Forelimb muscle (tissue), 1 donor: ENCODE data around the gene CSKMT. TPM values are rescaled to one million over a fixed set of nuclear protein-coding genes. Genes with fewer than 3 reads are reported as not detected.

ENCODE experiments used
- polyA plus RNA-seq: library from polyadenylated mRNA; unstranded; fragments of 120-200 nt; gene quantifications from one replicate; pipeline ENCODE4 v1.2.1, GENCODE V29; 2013; ENCODE audit not compliant: insufficient read length

CSKMT gene
- polyA plus RNA-seq, 1 donor: 2.8 TPM

Other genes starting within 250 kb of the CSKMT start
- not detected for gene SCGB1A1, start 246.3 kb upstream of the CSKMT start, polyA plus RNA-seq
- 240 TPM for gene AHNAK, start 118.5 kb upstream of the CSKMT start, polyA plus RNA-seq
- gene EEF1G, start 91.4 kb upstream of the CSKMT start, polyA plus RNA-seq: 3,650 TPM
- gene TUT1, start 73.8 kb upstream of the CSKMT start, polyA plus RNA-seq: 11.2 TPM
- gene MTA2, start 63.4 kb upstream of the CSKMT start, polyA plus RNA-seq: 38.7 TPM
- 15.3 TPM for gene EML3, start 52.5 kb upstream of the CSKMT start, polyA plus RNA-seq
- 1.4 TPM for gene ROM1, start 52.1 kb upstream of the CSKMT start, polyA plus RNA-seq
- 21.9 TPM for gene B3GAT3, start 43.3 kb upstream of the CSKMT start, polyA plus RNA-seq
- 142 TPM for gene GANAB, start 18.7 kb upstream of the CSKMT start, polyA plus RNA-seq
- 10.9 TPM for gene INTS5, start 12.0 kb upstream of the CSKMT start, polyA plus RNA-seq
- gene C11orf98, start 102 bp upstream of the CSKMT start, polyA plus RNA-seq: 29.4 TPM
- gene UQCC3, start 6.4 kb downstream of the CSKMT start, polyA plus RNA-seq: 5.5 TPM
- 5.8 TPM for gene LBHD1, start 7.0 kb downstream of the CSKMT start, polyA plus RNA-seq
- 145 TPM for gene UBXN1, start 13.8 kb downstream of the CSKMT start, polyA plus RNA-seq
- 18.8 TPM for gene LRRN4CL, start 24.2 kb downstream of the CSKMT start, polyA plus RNA-seq
- 16.5 TPM for gene BSCL2, start 42.1 kb downstream of the CSKMT start, polyA plus RNA-seq
- gene GNG3, start 42.4 kb downstream of the CSKMT start, polyA plus RNA-seq: 0.68 TPM
- gene HNRNPUL2, start 62.1 kb downstream of the CSKMT start, polyA plus RNA-seq: 41.3 TPM
- 28.2 TPM for gene TTC9C, start 63.2 kb downstream of the CSKMT start, polyA plus RNA-seq
- 4.1 TPM for gene ZBTB3, start 88.8 kb downstream of the CSKMT start, polyA plus RNA-seq
- gene POLR2G, start 96.3 kb downstream of the CSKMT start, polyA plus RNA-seq: 83.2 TPM
- gene TAF6L, start 106.1 kb downstream of the CSKMT start, polyA plus RNA-seq: 17.0 TPM
- gene TMEM179B, start 122.1 kb downstream of the CSKMT start, polyA plus RNA-seq: 27.2 TPM
- gene TMEM223, start 126.7 kb downstream of the CSKMT start, polyA plus RNA-seq: 15.5 TPM
- gene NXF1, start 140.1 kb downstream of the CSKMT start, polyA plus RNA-seq: 64.5 TPM
- gene STX5, start 166.7 kb downstream of the CSKMT start, polyA plus RNA-seq: 32.0 TPM
- not detected for gene TEX54, start 167.5 kb downstream of the CSKMT start, polyA plus RNA-seq
- 33.1 TPM for gene WDR74, start 174.3 kb downstream of the CSKMT start, polyA plus RNA-seq
- gene SLC3A2, start 215.6 kb downstream of the CSKMT start, polyA plus RNA-seq: 29.9 TPM